ENCODE results near the gene PRDM2.

GRCh38 chr1:13784971-13785370 is 85.0 kb downstream of the PRDM2 start:
- TF ChIP-seq CTCF (IDR thresholded peaks at IDR 0.05; ENCODE audit: poor library complexity), result no peak
- no peak for TF ChIP-seq EZH2phosphoT487 (IDR thresholded peaks at IDR 0.05; ENCODE audit: low read depth, severe bottlenecking, unreplicated experiment)
